GM10847 (cell line): ENCODE data around the gene PLEKHM2.

Experiments
- POLR2A ChIP-seq: IDR thresholded peaks from 2 replicates; pipeline ENCODE4 v1.6.1; 2011; ENCODE audit not compliant: insufficient read length; ENCODE audit errors: extremely low read depth

The PLEKHM2 gene

DNA sequence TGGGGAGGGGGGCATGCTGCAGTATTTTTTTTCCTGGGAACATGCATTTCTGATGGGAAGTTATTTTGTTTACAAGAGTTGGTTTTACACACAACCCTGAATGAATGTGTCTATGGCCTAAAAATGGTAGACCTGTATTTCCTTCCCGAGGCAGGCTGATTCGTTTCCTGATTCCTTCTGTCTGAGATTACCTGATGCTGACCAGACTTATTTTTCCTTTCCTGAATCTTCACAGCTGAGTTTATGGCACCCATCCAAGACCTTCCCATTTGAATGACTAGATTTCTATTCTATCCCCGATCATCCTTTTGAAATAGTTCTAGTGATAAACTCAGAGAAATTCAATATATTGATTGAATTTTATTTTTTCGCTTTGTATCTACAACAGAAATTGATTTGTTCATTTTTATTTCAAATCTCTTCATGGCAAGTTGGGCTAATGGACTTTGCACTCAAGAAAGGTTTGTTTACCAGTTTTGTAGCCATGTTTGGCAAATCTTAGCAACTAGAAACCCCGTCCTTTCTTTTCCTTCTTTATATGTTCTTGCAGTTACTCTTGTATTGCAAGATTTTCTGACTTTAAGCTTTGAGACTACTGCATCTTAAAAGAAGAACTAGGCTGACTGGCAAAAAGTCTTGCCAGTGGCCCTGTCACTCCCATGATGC lies 15.9 kb upstream of the PLEKHM2 start:
- no peak for TF ChIP-seq POLR2A

GRCh38 chr1:15669074-15669473 lies 15.0 kb upstream of the PLEKHM2 start:
- no peak for TF ChIP-seq POLR2A

DNA sequence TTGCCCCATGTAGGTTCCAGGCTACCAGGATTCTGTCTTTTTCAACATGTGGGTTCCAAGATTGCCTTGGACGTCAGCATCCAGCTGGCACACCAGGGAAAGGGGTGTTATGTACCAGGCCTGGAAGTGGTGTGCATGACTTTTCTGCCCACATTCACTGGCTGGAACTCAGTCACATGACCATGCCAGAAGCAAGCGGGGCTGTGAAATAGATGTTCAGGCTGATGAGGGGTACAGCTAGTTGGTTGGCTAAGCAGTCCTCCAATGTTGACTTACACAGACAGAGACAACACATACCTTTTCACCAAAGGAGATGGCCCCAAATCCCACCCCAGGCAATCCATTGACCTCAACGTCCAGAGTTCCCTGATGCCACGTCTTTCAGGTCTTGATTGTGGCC lies 14.3 kb upstream of the PLEKHM2 start:
- no peak for TF ChIP-seq POLR2A

DNA sequence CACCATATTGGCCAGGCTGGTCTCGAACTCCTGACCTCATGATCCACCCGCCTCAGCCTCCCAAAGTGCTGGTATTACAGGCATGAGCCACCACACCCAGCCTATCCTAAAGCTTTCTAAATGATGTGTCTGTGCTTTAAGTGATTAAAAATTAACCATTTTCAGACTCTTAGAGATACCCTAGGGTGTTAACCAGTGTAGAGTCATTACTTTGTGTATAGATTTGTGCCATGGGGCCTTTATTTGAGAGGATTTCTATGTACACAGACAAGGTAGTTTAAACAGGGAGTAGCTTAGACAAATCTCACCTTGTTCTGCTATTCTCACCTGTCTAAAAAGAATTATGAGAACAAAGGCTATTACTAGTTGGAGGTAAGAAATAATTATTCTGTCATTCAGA lies 12.7 kb upstream of the PLEKHM2 start:
- TF ChIP-seq POLR2A: no peak

DNA sequence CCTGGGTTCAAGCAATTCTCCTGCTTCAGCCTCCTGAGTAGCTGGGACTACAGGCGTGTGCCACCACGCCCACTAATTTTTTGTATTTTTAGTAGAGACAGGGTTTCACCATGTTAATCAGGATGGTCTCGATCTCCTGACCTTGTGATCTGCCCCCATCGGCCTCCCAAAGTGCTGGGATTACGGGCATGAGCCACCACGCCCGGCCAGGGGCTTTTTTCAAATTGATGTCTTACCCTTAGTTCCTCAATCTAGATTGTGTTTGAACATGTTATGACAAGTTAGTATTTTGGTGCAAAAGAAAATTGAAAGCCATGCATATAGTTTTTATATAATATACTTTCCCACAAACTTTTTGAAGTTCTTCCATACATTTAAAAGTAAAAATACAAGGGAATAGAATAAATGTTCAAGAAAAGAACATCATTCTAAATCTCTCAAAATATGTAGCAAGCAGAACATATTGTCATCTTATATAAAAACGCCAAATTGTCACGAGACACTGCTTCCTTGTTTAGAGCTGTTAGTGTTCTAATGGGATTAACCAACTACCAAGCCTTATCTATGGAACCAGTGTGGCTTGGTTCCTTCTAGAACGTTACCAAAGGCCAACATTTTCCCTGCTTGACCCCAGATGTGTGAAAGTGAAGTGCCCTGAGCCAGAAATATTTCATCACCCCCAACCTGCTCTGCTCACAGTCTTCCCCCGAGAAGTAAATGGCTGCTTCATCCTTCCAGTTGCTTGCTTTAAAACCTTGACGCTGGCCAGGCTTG lies 9.5 kb upstream of the PLEKHM2 start:
- TF ChIP-seq POLR2A: no peak

DNA sequence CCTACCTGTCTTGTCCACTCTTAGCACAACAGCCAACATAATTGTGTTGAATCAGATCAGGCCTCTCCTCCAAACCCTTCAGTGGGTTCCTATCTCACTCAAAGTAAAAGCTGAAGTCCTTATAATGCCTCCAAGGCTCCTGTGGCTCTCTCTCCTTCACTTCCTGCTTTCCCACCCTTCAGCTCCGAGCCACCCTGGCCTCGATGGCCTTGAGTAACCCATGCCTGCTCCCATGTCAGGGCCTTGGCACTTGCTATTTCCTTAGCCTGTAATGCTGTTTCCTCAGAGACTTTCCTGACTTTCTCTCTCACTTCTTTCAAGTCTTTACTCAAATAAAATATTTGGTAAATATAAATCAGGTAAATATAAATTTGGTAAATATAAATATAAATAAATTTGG lies 8.1 kb upstream of the PLEKHM2 start:
- TF ChIP-seq POLR2A: no peak

GRCh38 chr1:15676688-15677661 lies 7.1 kb upstream of the PLEKHM2 start:
- no peak for TF ChIP-seq POLR2A

- TF ChIP-seq POLR2A: no peak
Measured at GRCh38 chr1:15678578-15678977, 5.5 kb upstream of the PLEKHM2 start.

DNA sequence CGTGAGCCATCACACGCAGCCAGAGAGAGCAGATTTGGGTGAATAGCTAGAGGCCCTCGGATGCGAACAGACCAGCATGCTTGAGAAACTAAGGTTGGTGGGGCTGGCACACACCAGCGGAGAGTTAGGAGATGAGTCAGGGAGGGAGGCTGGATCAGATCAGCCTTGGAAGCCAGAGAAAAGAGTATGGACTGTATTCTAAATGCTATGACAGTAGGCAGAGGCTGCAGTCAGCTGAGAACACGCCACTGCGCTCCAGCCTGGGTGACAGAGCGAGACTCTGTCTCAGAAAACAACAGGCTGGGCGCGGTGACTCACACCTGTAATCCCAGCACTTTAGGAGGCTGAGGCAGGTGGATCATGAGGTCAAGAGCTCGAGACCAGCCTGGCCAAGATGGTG lies 4.0 kb upstream of the PLEKHM2 start:
- no peak for TF ChIP-seq POLR2A

DNA sequence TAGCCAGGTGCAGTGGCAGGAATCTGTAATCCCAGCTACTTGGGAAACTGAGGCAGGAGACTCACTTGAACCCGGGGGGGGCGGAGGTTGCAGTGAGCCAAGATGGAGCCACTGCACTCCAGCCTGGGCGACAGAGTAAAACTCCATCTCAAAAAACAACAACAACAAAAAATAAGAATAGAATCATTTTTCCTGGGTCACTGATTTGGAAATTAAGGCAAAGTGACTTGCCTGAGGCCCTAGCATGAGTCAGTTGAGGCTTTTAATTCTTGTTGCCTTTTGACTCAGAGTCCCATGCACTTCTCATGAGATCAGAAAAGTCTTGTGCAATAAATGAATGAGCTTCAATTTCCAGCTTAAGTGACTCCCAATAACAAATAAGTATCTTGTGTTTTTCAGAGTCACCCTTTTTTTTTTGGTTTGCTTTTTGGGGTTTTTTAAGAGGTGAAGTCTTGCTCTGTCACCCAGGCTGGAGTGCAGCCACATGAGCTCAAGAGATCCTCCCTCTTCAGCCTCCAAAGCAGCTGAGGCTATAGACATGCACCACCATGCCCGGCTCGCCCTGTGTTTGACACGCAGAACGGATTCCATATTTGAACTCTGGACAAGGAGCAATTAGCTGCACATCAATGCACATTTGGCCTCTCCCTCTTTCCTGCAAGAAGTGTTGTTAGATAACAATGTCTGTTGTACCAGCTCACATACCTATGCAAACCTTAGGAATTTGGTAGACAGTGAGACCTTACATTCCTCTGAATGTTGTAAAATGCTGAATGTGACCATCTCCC lies 3.4 kb upstream of the PLEKHM2 start:
- no peak for TF ChIP-seq POLR2A

GRCh38 chr1:15681349-15682292 lies 2.5 kb upstream of the PLEKHM2 start:
- TF ChIP-seq POLR2A: no peak

DNA sequence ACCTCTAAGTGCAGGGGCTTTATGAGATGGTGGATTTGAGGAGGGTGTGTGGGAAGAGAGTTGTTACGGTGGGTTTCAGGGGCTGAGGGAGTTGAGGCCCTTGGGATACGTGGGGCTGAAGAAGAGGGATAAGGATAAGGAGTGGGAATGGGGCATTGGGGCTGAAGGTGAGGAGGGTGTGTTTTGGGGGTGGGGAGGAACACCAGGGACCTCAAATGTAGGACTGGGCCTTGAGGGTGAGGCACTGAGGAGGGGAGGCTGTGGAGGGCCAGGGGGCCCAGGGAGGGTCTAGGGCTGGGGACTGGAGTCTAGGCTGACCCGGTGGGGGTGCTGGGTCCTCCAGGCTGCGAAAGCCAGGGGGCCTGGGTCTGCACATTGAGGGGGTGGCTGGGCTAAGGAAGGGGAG lies 1.2 kb upstream of the PLEKHM2 start:
- TF ChIP-seq POLR2A: no peak

DNA sequence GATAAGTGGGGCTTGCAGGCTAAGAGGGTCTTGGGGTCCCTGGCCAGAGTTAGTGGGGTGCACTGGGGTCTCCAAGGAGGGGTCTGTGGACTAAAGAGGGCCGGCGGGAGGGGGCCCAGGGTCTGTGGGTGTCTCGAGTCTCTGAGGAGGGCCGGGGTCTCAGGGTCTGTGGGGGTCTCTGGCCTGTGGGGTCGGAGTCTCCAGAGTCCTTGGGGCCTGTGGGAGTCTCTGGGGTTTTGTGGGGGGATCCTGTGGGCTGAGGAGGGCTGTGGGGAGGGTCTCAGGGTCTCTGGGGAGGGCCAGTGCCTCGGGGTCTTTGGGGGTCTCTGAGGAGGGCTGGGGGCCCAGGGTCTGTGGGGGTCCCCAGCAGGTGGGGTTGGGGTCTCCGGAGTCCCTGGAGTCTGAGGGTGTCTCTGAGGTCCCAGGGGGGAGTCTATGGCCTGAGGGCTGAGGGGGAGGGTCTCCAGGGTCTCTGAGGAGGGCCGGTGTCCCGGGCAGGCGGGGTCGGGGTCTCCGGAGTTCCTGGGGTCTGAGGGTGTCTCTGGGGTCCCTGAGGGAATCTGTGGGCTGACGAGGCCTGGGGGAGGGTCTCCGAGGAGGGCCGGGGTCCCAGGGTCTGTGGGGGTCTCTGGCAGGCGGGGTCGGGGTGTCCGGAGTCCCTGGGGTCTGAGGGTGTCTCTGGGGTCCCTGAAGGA lies 628 bp upstream of the PLEKHM2 start:
- TF ChIP-seq POLR2A: no peak
